NCI-H2081 (cell line): ENCODE measurements around the gene KRT72.

ENCODE experiments used
- DNase-seq, 2 experiments: peaks; one replicate each; lab custom pipeline; 2025; lab: John Stamatoyannopoulos, UW

Gene KRT72

GRCh38 chr12:52630008-52630500, 28.8 kb upstream of the KRT72 start:
- no peak for DNase-seq

- DNase-seq = no peak
These were observed 28.2 kb upstream of the KRT72 start for GRCh38 chr12:52629281-52630007.

GRCh38 chr12:52628841-52629240, 27.6 kb upstream of the KRT72 start:
- no peak for DNase-seq

GRCh38 chr12:52628111-52628507, 26.8 kb upstream of the KRT72 start:
- DNase-seq = no peak

GRCh38 chr12:52627395-52628110, 26.3 kb upstream of the KRT72 start:
- no peak for DNase-seq

- DNase-seq = no peak
These were observed 21.1 kb upstream of the KRT72 start for GRCh38 chr12:52622349-52622748.

GRCh38 chr12:52618866-52619265, 17.6 kb upstream of the KRT72 start:
- no peak for DNase-seq

- DNase-seq = no peak
These were observed 17.0 kb upstream of the KRT72 start, which contains the start of gene KRT73 for GRCh38 chr12:52618216-52618615. Gene KRT73, minus strand, starts transcription at chr12:52618559. Its CDS starts 35 bp downstream, at chr12:52618524.

GRCh38 chr12:52617403-52617785, 16.1 kb upstream of the KRT72 start:
- DNase-seq = no peak

- DNase-seq = no peak
These were observed 15.6 kb upstream of the KRT72 start for GRCh38 chr12:52616680-52617402.

- DNase-seq = no peak
These were observed 14.6 kb upstream of the KRT72 start for GRCh38 chr12:52615912-52616311.

- DNase-seq = no peak
These were observed 14.1 kb upstream of the KRT72 start for GRCh38 chr12:52615208-52615868.

- DNase-seq = no peak
These were observed 13.3 kb upstream of the KRT72 start for GRCh38 chr12:52614381-52615207.

- no peak for DNase-seq
These were observed 12.2 kb upstream of the KRT72 start for GRCh38 chr12:52613384-52614030.

- DNase-seq = no peak
These were observed 11.4 kb upstream of the KRT72 start for GRCh38 chr12:52612431-52613383.

GRCh38 chr12:52611080-52611468, 9.8 kb upstream of the KRT72 start:
- no peak for DNase-seq

- DNase-seq = no peak
These were observed 7.8 kb upstream of the KRT72 start for GRCh38 chr12:52608826-52609630.

- no peak for DNase-seq
These were observed 6.9 kb upstream of the KRT72 start for GRCh38 chr12:52608161-52608560.

GRCh38 chr12:52607314-52607713, 6.1 kb upstream of the KRT72 start:
- DNase-seq = no peak
